HepG2 (cell line): ENCODE measurements around the gene PCGF2. TPM values are rescaled to one million over a fixed set of nuclear protein-coding genes. Genes with fewer than 3 reads are reported as not detected.

Source experiments
- ARHGAP35 ChIP-seq: sonication (generic); formaldehyde crosslinking; IDR thresholded peaks from 2 replicates; pipeline ENCODE4 v1.9.0; 2022; ENCODE audit warnings: mild to moderate bottlenecking, inconsistent platforms, moderate library complexity, missing genetic modification reagents, borderline replicate concordance
- ATRX ChIP-seq: sonication (generic); formaldehyde crosslinking; IDR thresholded peaks from 2 replicates; pipeline ENCODE4 v1.4.0; 2020; ENCODE audit warnings: missing genetic modification reagents, borderline replicate concordance
- GMEB1 ChIP-seq: sonication (generic); formaldehyde crosslinking; IDR thresholded peaks from 2 replicates; pipeline ENCODE4 v1.5.1; 2020; ENCODE audit warnings: missing genetic modification reagents, mild to moderate bottlenecking, borderline replicate concordance
- HOXA5 ChIP-seq: sonication (generic); formaldehyde crosslinking; IDR thresholded peaks from 2 replicates; pipeline ENCODE4 v1.4.0; 2020; ENCODE audit warnings: missing genetic modification reagents
- KDM1A ChIP-seq: IDR thresholded peaks from 2 replicates; pipeline ENCODE4 v1.6.1; 2016; ENCODE audit warnings: missing compliant biosample characterization
- KLF9 ChIP-seq: IDR thresholded peaks from 2 replicates; pipeline ENCODE4 v1.6.1; 2016; ENCODE audit warnings: low read depth
- PHF8 ChIP-seq: sonication (generic); formaldehyde crosslinking; IDR thresholded peaks from 2 replicates; pipeline ENCODE4 v1.5.0; 2020; ENCODE audit warnings: missing genetic modification reagents
- SIX1 ChIP-seq: sonication (generic); formaldehyde crosslinking; IDR thresholded peaks from 2 replicates; pipeline ENCODE4 v1.4.0; 2020; ENCODE audit warnings: missing genetic modification reagents, borderline replicate concordance
- WIZ ChIP-seq: sonication (generic); formaldehyde crosslinking; IDR thresholded peaks from 2 replicates; pipeline ENCODE4 v1.5.1; 2020; ENCODE audit warnings: mild to moderate bottlenecking, missing genetic modification reagents
- ZBTB3 ChIP-seq: sonication (generic); formaldehyde crosslinking; IDR thresholded peaks from 2 replicates; pipeline ENCODE4 v1.4.0; 2020; ENCODE audit warnings: low read depth, mild to moderate bottlenecking, moderate library complexity, missing genetic modification reagents, borderline replicate concordance
- ZNF451 ChIP-seq: sonication (generic); formaldehyde crosslinking; IDR thresholded peaks from 2 replicates; pipeline ENCODE4 v1.5.0; 2020; ENCODE audit warnings: mild to moderate bottlenecking, missing genetic modification reagents
- ZNF740 ChIP-seq: sonication (generic); formaldehyde crosslinking; IDR thresholded peaks from 2 replicates; pipeline ENCODE4 v1.4.0; 2020; ENCODE audit warnings: missing genetic modification reagents
- ZNF841 ChIP-seq: sonication (generic); formaldehyde crosslinking; IDR thresholded peaks from 2 replicates; pipeline ENCODE4 v1.8.1; 2023; ENCODE audit warnings: missing genetic modification reagents, borderline replicate concordance
- ZXDC ChIP-seq: sonication (generic); formaldehyde crosslinking; IDR thresholded peaks from 2 replicates; pipeline ENCODE4 v1.5.0; 2020; ENCODE audit warnings: mild to moderate bottlenecking, missing genetic modification reagents
- polyA plus RNA-seq, 8 experiments: library from polyadenylated mRNA; depleted of rRNA in 3 of 8; stranded (reverse) in 7 of 8; unstranded in 1 of 8; fragments of >200 nt; fragmentation: Illumina TruSeq in 4 of 8; extraction: Trizol in 4 of 8; gene quantifications; 2 replicates each; pipeline versions ENCODE4 v1.2.1 to v1.2.3, GENCODE V29; 2011 to 2016; ENCODE audit warnings: low read depth in 4 of 8, missing spikeins in 1 of 8, mixed read lengths in 1 of 8; ENCODE audit not compliant: insufficient read depth in 1 of 8
- total RNA-seq, 5 experiments: library from RNA; depleted of rRNA; stranded (reverse); fragments of >200 nt; fragmentation: Illumina TruSeq; extraction: Trizol; gene quantifications; 2 replicates each; pipeline ENCODE4 v1.2.3, GENCODE V29; 2016; ENCODE audit warnings: low read depth in 1 of 5
- TF ChIP-seq, protein P1 (sequence below): sonication (generic); formaldehyde crosslinking; IDR thresholded peaks from 2 replicates; pipeline ENCODE4 v1.5.0; 2020; ENCODE audit warnings: mild to moderate bottlenecking, missing genetic modification reagents
- TF ChIP-seq, protein P2 (sequence below): sonication (generic); formaldehyde crosslinking; IDR thresholded peaks from 2 replicates; pipeline ENCODE4 v1.4.0; 2020; ENCODE audit warnings: missing genetic modification reagents, borderline replicate concordance
- TF ChIP-seq, protein P3 (sequence below): sonication (generic); formaldehyde crosslinking; IDR thresholded peaks from 2 replicates; pipeline ENCODE4 v1.4.0; 2020; ENCODE audit warnings: missing genetic modification reagents

The PCGF2 gene
- total and polyA plus RNA-seq, 2 of the 13 experiments (the other 11 are each of a cell fraction or from before 2014, with no cell fraction given) = 11.6 to 29.4 TPM

GRCh38 chr17:38751808-38752307, 3.7 kb upstream of the PCGF2 start (continued):
- TF ChIP-seq ZNF740 (CRISPR knock-in tag) = peak; percentile 61; the same call in 1 of the 2 replicates
- TF ChIP-seq PHF8 (CRISPR knock-in tag) = peak; percentile 35; the same call in 1 of the 2 replicates
- TF ChIP-seq ARHGAP35 (CRISPR knock-in tag) = 0 out of 2 replicates have a peak, but pooled peaks have one; percentile 23
- TF ChIP-seq, protein P1, sequence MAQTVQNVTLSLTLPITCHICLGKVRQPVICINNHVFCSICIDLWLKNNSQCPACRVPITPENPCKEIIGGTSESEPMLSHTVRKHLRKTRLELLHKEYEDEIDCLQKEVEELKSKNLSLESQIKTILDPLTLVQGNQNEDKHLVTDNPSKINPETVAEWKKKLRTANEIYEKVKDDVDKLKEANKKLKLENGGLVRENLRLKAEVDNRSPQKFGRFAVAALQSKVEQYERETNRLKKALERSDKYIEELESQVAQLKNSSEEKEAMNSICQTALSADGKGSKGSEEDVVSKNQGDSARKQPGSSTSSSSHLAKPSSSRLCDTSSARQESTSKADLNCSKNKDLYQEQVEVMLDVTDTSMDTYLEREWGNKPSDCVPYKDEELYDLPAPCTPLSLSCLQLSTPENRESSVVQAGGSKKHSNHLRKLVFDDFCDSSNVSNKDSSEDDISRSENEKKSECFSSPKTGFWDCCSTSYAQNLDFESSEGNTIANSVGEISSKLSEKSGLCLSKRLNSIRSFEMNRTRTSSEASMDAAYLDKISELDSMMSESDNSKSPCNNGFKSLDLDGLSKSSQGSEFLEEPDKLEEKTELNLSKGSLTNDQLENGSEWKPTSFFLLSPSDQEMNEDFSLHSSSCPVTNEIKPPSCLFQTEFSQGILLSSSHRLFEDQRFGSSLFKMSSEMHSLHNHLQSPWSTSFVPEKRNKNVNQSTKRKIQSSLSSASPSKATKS (CRISPR knock-in tag) = no peak
- TF ChIP-seq ZBTB3 (CRISPR knock-in tag) = no peak
- 0 out of 2 replicates have a peak, but pooled peaks have one; percentile 48 for TF ChIP-seq KDM1A
- TF ChIP-seq SIX1 (CRISPR knock-in tag) = no peak
- TF ChIP-seq ZXDC (CRISPR knock-in tag) = peak; percentile 70; the same call in 1 of the 2 replicates
- TF ChIP-seq, protein P2, sequence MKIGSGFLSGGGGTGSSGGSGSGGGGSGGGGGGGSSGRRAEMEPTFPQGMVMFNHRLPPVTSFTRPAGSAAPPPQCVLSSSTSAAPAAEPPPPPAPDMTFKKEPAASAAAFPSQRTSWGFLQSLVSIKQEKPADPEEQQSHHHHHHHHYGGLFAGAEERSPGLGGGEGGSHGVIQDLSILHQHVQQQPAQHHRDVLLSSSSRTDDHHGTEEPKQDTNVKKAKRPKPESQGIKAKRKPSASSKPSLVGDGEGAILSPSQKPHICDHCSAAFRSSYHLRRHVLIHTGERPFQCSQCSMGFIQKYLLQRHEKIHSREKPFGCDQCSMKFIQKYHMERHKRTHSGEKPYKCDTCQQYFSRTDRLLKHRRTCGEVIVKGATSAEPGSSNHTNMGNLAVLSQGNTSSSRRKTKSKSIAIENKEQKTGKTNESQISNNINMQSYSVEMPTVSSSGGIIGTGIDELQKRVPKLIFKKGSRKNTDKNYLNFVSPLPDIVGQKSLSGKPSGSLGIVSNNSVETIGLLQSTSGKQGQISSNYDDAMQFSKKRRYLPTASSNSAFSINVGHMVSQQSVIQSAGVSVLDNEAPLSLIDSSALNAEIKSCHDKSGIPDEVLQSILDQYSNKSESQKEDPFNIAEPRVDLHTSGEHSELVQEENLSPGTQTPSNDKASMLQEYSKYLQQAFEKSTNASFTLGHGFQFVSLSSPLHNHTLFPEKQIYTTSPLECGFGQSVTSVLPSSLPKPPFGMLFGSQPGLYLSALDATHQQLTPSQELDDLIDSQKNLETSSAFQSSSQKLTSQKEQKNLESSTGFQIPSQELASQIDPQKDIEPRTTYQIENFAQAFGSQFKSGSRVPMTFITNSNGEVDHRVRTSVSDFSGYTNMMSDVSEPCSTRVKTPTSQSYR (CRISPR knock-in tag) = peak; percentile 63; the same call in 1 of the 2 replicates
- no peak for TF ChIP-seq ZNF841 (CRISPR knock-in tag)
- TF ChIP-seq, protein P3, sequence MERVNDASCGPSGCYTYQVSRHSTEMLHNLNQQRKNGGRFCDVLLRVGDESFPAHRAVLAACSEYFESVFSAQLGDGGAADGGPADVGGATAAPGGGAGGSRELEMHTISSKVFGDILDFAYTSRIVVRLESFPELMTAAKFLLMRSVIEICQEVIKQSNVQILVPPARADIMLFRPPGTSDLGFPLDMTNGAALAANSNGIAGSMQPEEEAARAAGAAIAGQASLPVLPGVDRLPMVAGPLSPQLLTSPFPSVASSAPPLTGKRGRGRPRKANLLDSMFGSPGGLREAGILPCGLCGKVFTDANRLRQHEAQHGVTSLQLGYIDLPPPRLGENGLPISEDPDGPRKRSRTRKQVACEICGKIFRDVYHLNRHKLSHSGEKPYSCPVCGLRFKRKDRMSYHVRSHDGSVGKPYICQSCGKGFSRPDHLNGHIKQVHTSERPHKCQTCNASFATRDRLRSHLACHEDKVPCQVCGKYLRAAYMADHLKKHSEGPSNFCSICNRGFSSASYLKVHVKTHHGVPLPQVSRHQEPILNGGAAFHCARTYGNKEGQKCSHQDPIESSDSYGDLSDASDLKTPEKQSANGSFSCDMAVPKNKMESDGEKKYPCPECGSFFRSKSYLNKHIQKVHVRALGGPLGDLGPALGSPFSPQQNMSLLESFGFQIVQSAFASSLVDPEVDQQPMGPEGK (CRISPR knock-in tag) = peak; percentile 49; the same call in 1 of the 2 replicates
- no peak for TF ChIP-seq WIZ
- no peak for TF ChIP-seq GMEB1 (CRISPR knock-in tag)
- no peak; the same call in 1 of the 2 replicates for TF ChIP-seq KLF9 (CRISPR knock-in tag)
- no peak for TF ChIP-seq ATRX (CRISPR knock-in tag)
- TF ChIP-seq HOXA5 (CRISPR knock-in tag) = 0 out of 2 replicates have a peak, but pooled peaks have one; percentile 79
- TF ChIP-seq ZNF451 = peak; percentile 54; the same call in 1 of the 2 replicates
